Chondrocyte (in vitro differentiated cells): Measurements from ENCODE around the gene BICC1. TPM values are rescaled to one million over a fixed set of nuclear protein-coding genes. Genes with fewer than 3 reads are reported as not detected.
"Not testable (repeated sequence)": the region's sequence is repeated elsewhere in the genome, so short reads cannot be mapped to it uniquely, and the experiment has no call there.

Source experiments
- DNase-seq: peaks from one replicate; pipeline ENCODE4 v3.0.0; 2021; ENCODE audit warnings: mixed read lengths, low spot score
- H3K27ac Mint-ChIP-seq: one replicate; pipeline ENCODE4 v1.8.0; 2021; ENCODE audit warnings: mild to moderate bottlenecking, moderate library complexity, mixed read lengths; ENCODE audit not compliant: unreplicated experiment
- H3K27me3 Mint-ChIP-seq: 2 replicates; pipeline ENCODE4 v1.8.0; 2021; ENCODE audit warnings: low read depth, mixed read lengths
- H3K36me3 Mint-ChIP-seq: 2 replicates; pipeline ENCODE4 v1.8.0; 2021; ENCODE audit warnings: low read depth, mixed read lengths
- H3K4me1 Mint-ChIP-seq: 2 replicates; pipeline ENCODE4 v1.8.0; 2021; ENCODE audit warnings: low read depth, mild to moderate bottlenecking, mixed read lengths
- H3K4me3 Mint-ChIP-seq: one replicate; pipeline ENCODE4 v1.8.0; 2021; ENCODE audit warnings: mild to moderate bottlenecking, moderate library complexity, mixed read lengths; ENCODE audit not compliant: unreplicated experiment
- H3K9me3 Mint-ChIP-seq: 2 replicates; pipeline ENCODE4 v1.8.0; 2021; ENCODE audit warnings: low read depth, mixed read lengths
- CTCF ChIP-seq: fragments of 200-600 bp; sonication (generic); IDR thresholded peaks from 2 replicates; pipeline ENCODE4 v1.5.0; 2021; ENCODE audit warnings: antibody characterized with exemption, mild to moderate bottlenecking, moderate library complexity
- total RNA-seq: library from RNA; stranded (reverse); gene quantifications from 3 replicates; pipeline ENCODE4 v1.2.1, GENCODE V29; 2021

BICC1 gene
- total RNA-seq, 1 donor from 2014 or later: 32.4 TPM

- no peak for TF ChIP-seq CTCF
Observed at GRCh38 chr10:58593008-58593407, 80.3 kb downstream of the BICC1 start.

GRCh38 chr10:58597211-58597610 is 84.5 kb downstream of the BICC1 start:
- H3K27me3 Mint-ChIP-seq, H3K4me1 Mint-ChIP-seq, H3K27ac Mint-ChIP-seq, H3K4me3 Mint-ChIP-seq, DNase-seq: not testable (repeated sequence)
- H3K36me3 Mint-ChIP-seq: peaks cover 17% of the 10 kb centered on the region
- peaks cover 21% of the 10 kb centered on the region for H3K9me3 Mint-ChIP-seq

More at GRCh38 chr10:58593008-58593407, 80.3 kb downstream of the BICC1 start:
- H3K27me3 Mint-ChIP-seq: no peaks in the 10 kb centered on the region
- H3K36me3 Mint-ChIP-seq: peaks cover 11% of the 10 kb centered on the region
- H3K27ac Mint-ChIP-seq: no peak overlapping the region
- no peak overlapping the region for H3K4me3 Mint-ChIP-seq
- peaks cover 33% of the 10 kb centered on the region for H3K4me1 Mint-ChIP-seq
- no peak for DNase-seq
- H3K9me3 Mint-ChIP-seq: peaks cover 14% of the 10 kb centered on the region

GRCh38 chr10:58599927-58600553 is 87.4 kb downstream of the BICC1 start:
- DNase-seq: no peak
- Mint-ChIP-seq H3K36me3 (peaks cover 13% of the 10 kb centered on the region), H3K4me3 (no peak overlapping the region), H3K4me1 (peaks cover 5% of the 10 kb centered on the region), H3K9me3 (peaks cover 21% of the 10 kb centered on the region), H3K27me3 (no peaks in the 10 kb centered on the region), H3K27ac (no peak overlapping the region)
- no peak for TF ChIP-seq CTCF

GRCh38 chr10:58608351-58608750 is 95.7 kb downstream of the BICC1 start:
- Mint-ChIP-seq H3K27me3 (no peaks in the 10 kb centered on the region), H3K9me3 (peaks cover 5% of the 10 kb centered on the region), H3K36me3 (peaks cover 10% of the 10 kb centered on the region), H3K4me1 (peaks cover 33% of the 10 kb centered on the region), H3K27ac (peak overlapping the region; percentile 73), H3K4me3 (no peak overlapping the region)
- no peak for TF ChIP-seq CTCF
- no peak for DNase-seq

- H3K4me1 Mint-ChIP-seq: peaks cover 33% of the 10 kb centered on the region
- H3K27me3 Mint-ChIP-seq: no peaks in the 10 kb centered on the region
- no peak for DNase-seq
- H3K4me3 Mint-ChIP-seq: no peak overlapping the region
- TF ChIP-seq CTCF: no peak
- peaks cover 3% of the 10 kb centered on the region for H3K9me3 Mint-ChIP-seq
- H3K36me3 Mint-ChIP-seq: peaks cover 10% of the 10 kb centered on the region
- peak overlapping the region; percentile 78 for H3K27ac Mint-ChIP-seq
Observed at GRCh38 chr10:58608826-58609531, 96.3 kb downstream of the BICC1 start.
